Sigmoid colon (tissue), 3 donors: ENCODE data around the gene BAD.

ENCODE experiments used
- POLR2A ChIP-seq, 2 donors: fragments of 450-650 bp; IDR thresholded peaks; one replicate each; pipeline ENCODE4 v1.6.1; 2016; ENCODE audit warnings: antibody characterized with exemption in 2 of 2, mild to moderate bottlenecking in 2 of 2, moderate library complexity in 2 of 2
- TF ChIP-seq, protein P1 (sequence below), 4 experiments: fragments of 450-650 bp in 3 of 4; fragments of 200-600 bp in 1 of 4; IDR thresholded peaks; one replicate each; pipeline ENCODE4 v1.5.1; 2016 to 2019; ENCODE audit warnings: antibody characterized with exemption in 4 of 4, mild to moderate bottlenecking in 3 of 4, moderate library complexity in 2 of 4

DNA sequence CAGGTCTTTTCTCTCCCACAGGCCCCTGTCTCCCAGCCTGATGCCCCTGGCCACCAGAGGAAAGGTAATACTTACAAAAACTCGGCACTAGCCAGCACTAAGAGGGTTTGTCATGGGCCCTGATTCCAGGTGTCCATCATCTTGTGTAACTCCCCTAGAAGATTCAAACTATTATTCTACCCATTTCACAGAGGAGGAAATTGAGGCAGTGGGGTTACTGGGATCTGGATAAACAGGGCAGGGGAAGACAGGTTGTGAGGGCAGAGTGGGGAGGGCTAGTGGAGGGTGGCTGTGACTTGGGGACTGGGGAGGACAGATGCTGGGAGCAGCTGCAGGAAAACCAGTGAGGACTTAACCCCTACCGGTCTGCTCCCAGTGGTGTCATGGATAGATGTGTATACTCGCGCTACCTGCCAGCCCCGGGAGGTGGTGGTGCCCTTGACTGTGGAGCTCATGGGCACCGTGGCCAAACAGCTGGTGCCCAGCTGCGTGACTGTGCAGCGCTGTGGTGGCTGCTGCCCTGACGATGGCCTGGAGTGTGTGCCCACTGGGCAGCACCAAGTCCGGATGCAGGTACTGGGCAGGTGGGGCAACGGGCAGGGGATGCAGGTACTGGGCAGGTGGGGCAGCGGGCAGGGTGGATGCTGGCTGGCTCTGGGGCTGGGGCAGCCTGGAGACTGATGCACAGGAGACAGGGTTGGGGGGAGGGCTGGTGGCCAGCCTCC, 48.9 kb downstream of the BAD start:
- TF ChIP-seq, protein P1, sequence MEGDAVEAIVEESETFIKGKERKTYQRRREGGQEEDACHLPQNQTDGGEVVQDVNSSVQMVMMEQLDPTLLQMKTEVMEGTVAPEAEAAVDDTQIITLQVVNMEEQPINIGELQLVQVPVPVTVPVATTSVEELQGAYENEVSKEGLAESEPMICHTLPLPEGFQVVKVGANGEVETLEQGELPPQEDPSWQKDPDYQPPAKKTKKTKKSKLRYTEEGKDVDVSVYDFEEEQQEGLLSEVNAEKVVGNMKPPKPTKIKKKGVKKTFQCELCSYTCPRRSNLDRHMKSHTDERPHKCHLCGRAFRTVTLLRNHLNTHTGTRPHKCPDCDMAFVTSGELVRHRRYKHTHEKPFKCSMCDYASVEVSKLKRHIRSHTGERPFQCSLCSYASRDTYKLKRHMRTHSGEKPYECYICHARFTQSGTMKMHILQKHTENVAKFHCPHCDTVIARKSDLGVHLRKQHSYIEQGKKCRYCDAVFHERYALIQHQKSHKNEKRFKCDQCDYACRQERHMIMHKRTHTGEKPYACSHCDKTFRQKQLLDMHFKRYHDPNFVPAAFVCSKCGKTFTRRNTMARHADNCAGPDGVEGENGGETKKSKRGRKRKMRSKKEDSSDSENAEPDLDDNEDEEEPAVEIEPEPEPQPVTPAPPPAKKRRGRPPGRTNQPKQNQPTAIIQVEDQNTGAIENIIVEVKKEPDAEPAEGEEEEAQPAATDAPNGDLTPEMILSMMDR (IDR thresholded peaks at IDR 0.05), result no peak
- TF ChIP-seq POLR2A (IDR thresholded peaks at IDR 0.05), result no peak
